IMR-90 (cell line): ENCODE data around the gene MICAL3. TPM values are rescaled to one million over a fixed set of nuclear protein-coding genes. Genes with fewer than 3 reads are reported as not detected.

Experiments
- ATAC-seq: fragments of 200-7000 bp; cut with Tn5 transposase; 2 replicates; pipeline ENCODE4 v1.9.1; 2020; ENCODE audit warnings: low read depth, mild to moderate bottlenecking, moderate library complexity
- BruUV-seq: library from RNA; stranded (reverse); fragments of 400-500 nt; replicated peaks from 2 replicates; lab custom pipeline; 2021; lab: Mats Ljungman, UMichigan
- CTCF ChIA-PET: fragments of 300-600 bp; formaldehyde crosslinking; extraction: SDS; loops from one replicate; lab custom pipeline; 2021; ENCODE audit warnings: antibody characterized with exemption; lab: Yijun Ruan, JAX
- POLR2A ChIA-PET: fragments of 300-600 bp; sonication (Branson Sonifier 250); formaldehyde crosslinking; loops from one replicate; lab custom pipeline; 2022; ENCODE audit warnings: antibody characterized with exemption; ENCODE audit not compliant: unreplicated experiment; lab: Charles Lee
- DNase-seq: peaks from one replicate; pipeline ENCODE4 v3.0.0; 2013
- H2AFZ ChIP-seq: replicated peaks from 2 replicates; pipeline ENCODE3; 2013; ENCODE audit warnings: low read length, mild to moderate bottlenecking; ENCODE audit not compliant: poor library complexity
- H2AK5ac ChIP-seq: 2 replicates; pipeline ENCODE4 v1.6.1; 2013; ENCODE audit warnings: low read depth, low read length, inconsistent platforms
- H2AK9ac ChIP-seq: replicated peaks from 2 replicates; pipeline ENCODE3; 2013; ENCODE audit warnings: mild to moderate bottlenecking, low read depth, low read length, moderate library complexity; ENCODE audit not compliant: poor library complexity
- H2BK120ac ChIP-seq: 2 replicates; pipeline ENCODE4 v1.6.1; 2013; ENCODE audit warnings: low read depth, low read length, inconsistent platforms
- H2BK15ac ChIP-seq: 3 replicates; pipeline ENCODE4 v1.6.1; 2013; ENCODE audit warnings: low read depth, low read length, inconsistent platforms
- H2BK20ac ChIP-seq: 2 replicates; pipeline ENCODE4 v1.6.1; 2013; ENCODE audit warnings: low read depth, mild to moderate bottlenecking, inconsistent platforms, low read length, moderate library complexity
- H2BK5ac ChIP-seq: 2 replicates; pipeline ENCODE4 v1.6.1; 2013; ENCODE audit warnings: mild to moderate bottlenecking, low read depth, low read length, inconsistent platforms; ENCODE audit not compliant: poor library complexity, severe bottlenecking
- H3K14ac ChIP-seq: replicated peaks from 2 replicates; pipeline ENCODE4 v1.6.1; 2013; ENCODE audit warnings: low read depth, low read length, inconsistent platforms
- H3K18ac ChIP-seq: 2 replicates; pipeline ENCODE4 v1.6.1; 2013; ENCODE audit warnings: low read depth, low read length, control low read depth
- H3K23ac ChIP-seq: 2 replicates; pipeline ENCODE4 v1.6.1; 2013; ENCODE audit warnings: low read depth, low read length, inconsistent platforms
- H3K27ac ChIP-seq: 2 replicates; pipeline ENCODE4 v1.5.1; 2013; ENCODE audit warnings: mild to moderate bottlenecking, control low read depth, low read length; ENCODE audit not compliant: insufficient read depth
- H3K27me3 ChIP-seq: 2 replicates; pipeline ENCODE4 v1.6.1; 2013; ENCODE audit warnings: low read length; ENCODE audit not compliant: control insufficient read depth, insufficient read depth
- H3K36me3 ChIP-seq: 2 replicates; pipeline ENCODE4 v1.6.1; 2013; ENCODE audit warnings: low read length, mixed read lengths; ENCODE audit not compliant: control insufficient read depth, insufficient read depth
- H3K4ac ChIP-seq: 2 replicates; pipeline ENCODE4 v1.6.1; 2013; ENCODE audit warnings: low read depth, low read length, inconsistent platforms
- H3K4me1 ChIP-seq: 2 replicates; pipeline ENCODE4 v1.6.1; 2013; ENCODE audit warnings: low read length, mixed read lengths; ENCODE audit not compliant: control insufficient read depth, insufficient read depth
- H3K4me2 ChIP-seq: 2 replicates; pipeline ENCODE4 v1.6.1; 2013; ENCODE audit warnings: low read depth, mild to moderate bottlenecking, control low read depth, low read length, moderate library complexity
- H3K4me3 ChIP-seq: 2 replicates; pipeline ENCODE4 v1.5.1; 2013; ENCODE audit warnings: low read depth, mild to moderate bottlenecking, control low read depth, low read length, moderate library complexity; ENCODE audit not compliant: insufficient read depth
- H3K56ac ChIP-seq: 2 replicates; pipeline ENCODE4 v1.6.1; 2013; ENCODE audit warnings: low read length, inconsistent platforms; ENCODE audit not compliant: insufficient read depth; ENCODE audit errors: extremely low read depth
- H3K79me1 ChIP-seq, 2 experiments: 2 replicates each; pipeline ENCODE4 v1.6.1; 2013; ENCODE audit warnings: low read length in 2 of 2, inconsistent platforms in 1 of 2, low read depth in 1 of 2
- H3K9ac ChIP-seq: 2 replicates; pipeline ENCODE4 v1.6.1; 2013; ENCODE audit warnings: low read depth, low read length, control low read depth
- H3K9me1 ChIP-seq: 2 replicates; pipeline ENCODE4 v1.6.1; 2013; ENCODE audit warnings: low read length, inconsistent platforms; ENCODE audit not compliant: insufficient read depth
- H3K9me3 ChIP-seq: 2 replicates; pipeline ENCODE4 v1.6.1; 2013; ENCODE audit warnings: low read length; ENCODE audit not compliant: control insufficient read depth, insufficient read depth
- H4K20me1 ChIP-seq: 2 replicates; pipeline ENCODE4 v1.6.1; 2013; ENCODE audit warnings: low read length, inconsistent platforms; ENCODE audit not compliant: insufficient read depth
- H4K5ac ChIP-seq: 2 replicates; pipeline ENCODE4 v1.6.1; 2013; ENCODE audit warnings: mild to moderate bottlenecking, low read depth, low read length, control low read depth
- H4K8ac ChIP-seq, 2 experiments: 2 replicates each; pipeline ENCODE4 v1.6.1; 2013; ENCODE audit warnings: low read depth in 2 of 2, low read length in 2 of 2, control low read depth in 1 of 2, inconsistent platforms in 1 of 2
- H4K91ac ChIP-seq: 2 replicates; pipeline ENCODE4 v1.6.1; 2013; ENCODE audit warnings: low read depth, low read length, inconsistent platforms; ENCODE audit not compliant: insufficient read depth
- CHD1 ChIP-seq: IDR thresholded peaks from 2 replicates; pipeline ENCODE4 v1.6.1; 2012; ENCODE audit warnings: low read depth, low read length, improper control_type of control experiment
- MAZ ChIP-seq: IDR thresholded peaks from 2 replicates; pipeline ENCODE4 v1.6.1; 2012; ENCODE audit warnings: low read depth, mild to moderate bottlenecking, low read length, improper control_type of control experiment, moderate library complexity, borderline replicate concordance
- NFE2L2 ChIP-seq: fragments of 150-350 bp; IDR thresholded peaks from 2 replicates; pipeline ENCODE4 v1.6.1; 2016; ENCODE audit warnings: low read depth, mild to moderate bottlenecking, low read length
- POLR2A ChIP-seq: IDR thresholded peaks from 2 replicates; pipeline ENCODE4 v1.6.1; 2012; ENCODE audit warnings: mild to moderate bottlenecking, low read depth, low read length
- WGBS, 2 experiments: methylation state at CpG; one replicate each; pipeline versions ENCODE4 v1.1.5 to v1.1.7; 2013; ENCODE audit warnings: missing lambda C conversion rate in 2 of 2; ENCODE audit not compliant: insufficient read length in 1 of 2; ENCODE audit errors: extremely low coverage in 2 of 2; 5-methylcytosine and 5-hydroxymethylcytosine counted together
- dilution Hi-C: fragments of 300-500 bp; cut with HindIII; formaldehyde crosslinking; loops from one replicate; pipeline ENCODE4 v1.14.3; 2018; ENCODE audit warnings: low sequenced_read_pairs; ENCODE audit not compliant: unreplicated experiment
- in situ Hi-C: fragments of 300-500 bp; cut with MboI; formaldehyde crosslinking; loops from 3 replicates; pipeline ENCODE4 v1.14.3; 2019; ENCODE audit warnings: low sequenced_read_pairs, inconsistent platforms, mixed read lengths
- intact Hi-C: fragments of 100-400 bp; cut with micrococcal nuclease; formaldehyde crosslinking; loops from 2 replicates; pipeline ENCODE4 v1.10.0; 2022
- polyA plus RNA-seq, 3 experiments: library from polyadenylated mRNA; depleted of rRNA; stranded (reverse); fragments of >200 nt; gene quantifications; 2 replicates each; pipeline ENCODE4 v1.2.3, GENCODE V29; 2012; ENCODE audit warnings: low replicate concordance in 1 of 3
- total RNA-seq: library from RNA; depleted of rRNA; stranded (reverse); fragments of >200 nt; gene quantifications from 2 replicates; pipeline ENCODE4 v1.2.3, GENCODE V29; 2012

The MICAL3 gene
- total and polyA plus RNA-seq, 2 of the 4 experiments (the other 2 are of a cell fraction), result 17.6 to 26.8 TPM

- POLR2A ChIA-PET, result no interaction called here
- WGBS, 2 experiments, result 92% methylated on average over 2 of the region's 4 CpGs; no CpG with 5 or more reads in 1 of the 2 experiments
- no peak overlapping the region for H3K14ac ChIP-seq
- H3K27me3 ChIP-seq, result no peaks in the 10 kb centered on the region
- no peak overlapping the region for H4K5ac ChIP-seq
- H3K23ac ChIP-seq, result no peak overlapping the region
- H3K4me2 ChIP-seq, result no peak overlapping the region
- H3K9me3 ChIP-seq, result no peaks in the 10 kb centered on the region
- H2AK5ac ChIP-seq, result no peak overlapping the region; the same call in 1 of the 2 replicates
- no peak overlapping the region for H3K56ac ChIP-seq
- peaks cover 5% of the 10 kb centered on the region for H3K9me1 ChIP-seq
- no peak overlapping the region for H2BK20ac ChIP-seq
- no peak overlapping the region for H2BK15ac ChIP-seq
- in situ Hi-C loops (no loop called here), dilution Hi-C loops (no loop called here), intact Hi-C loops (no loop called here)
- no peak overlapping the region for H2AFZ ChIP-seq
- no peak overlapping the region for H2AK9ac ChIP-seq
- no peak overlapping the region for H3K4me3 ChIP-seq
- BruUV-seq, result no TSS peak
- no peaks in the 10 kb centered on the region for H4K20me1 ChIP-seq
- no peak overlapping the region for H3K18ac ChIP-seq
- H3K27ac ChIP-seq, result no peak overlapping the region
- CTCF ChIA-PET, result interaction anchor here (1.4 kb wide), 1 partner anchor 98 kb away, joined by 3 read pairs; no protein-coding TSS in a partner anchor
- H2BK5ac ChIP-seq, result no peak overlapping the region
- H3K79me1 ChIP-seq, result no peaks in the 10 kb centered on the region
- TF ChIP-seq NFE2L2 (no peak), MAZ (no peak), CHD1 (no peak), POLR2A (no peak)
- H4K8ac ChIP-seq, result no peak overlapping the region
- no peak overlapping the region for H2BK120ac ChIP-seq
- no peaks in the 10 kb centered on the region for H3K36me3 ChIP-seq
- DNase-seq (no peak), ATAC-seq (no peak)
- H4K91ac ChIP-seq, result no peak overlapping the region
- no peak overlapping the region for H3K9ac ChIP-seq
- H3K4ac ChIP-seq, result no peak overlapping the region
- peaks cover 9% of the 10 kb centered on the region for H3K4me1 ChIP-seq
These were observed 16.2 kb downstream of the MICAL3 start for GRCh38 chr22:18008136-18008535.
